GM10266 (cell line): ENCODE results near the gene TMUB2.
"Not testable (repeated sequence)": the region's sequence is repeated elsewhere in the genome, so short reads cannot be mapped to it uniquely, and the experiment has no call there.

ENCODE experiments used
- DNase-seq: peaks from one replicate; pipeline ENCODE4 v3.0.0; 2012; ENCODE audit errors: extremely low spot score
- CTCF ChIP-seq: IDR thresholded peaks from 2 replicates; pipeline ENCODE4 v1.5.1; 2012; ENCODE audit warnings: mild to moderate bottlenecking, low read depth; ENCODE audit not compliant: control insufficient read depth, insufficient read depth; ENCODE audit errors: missing control alignments

Gene TMUB2

DNA sequence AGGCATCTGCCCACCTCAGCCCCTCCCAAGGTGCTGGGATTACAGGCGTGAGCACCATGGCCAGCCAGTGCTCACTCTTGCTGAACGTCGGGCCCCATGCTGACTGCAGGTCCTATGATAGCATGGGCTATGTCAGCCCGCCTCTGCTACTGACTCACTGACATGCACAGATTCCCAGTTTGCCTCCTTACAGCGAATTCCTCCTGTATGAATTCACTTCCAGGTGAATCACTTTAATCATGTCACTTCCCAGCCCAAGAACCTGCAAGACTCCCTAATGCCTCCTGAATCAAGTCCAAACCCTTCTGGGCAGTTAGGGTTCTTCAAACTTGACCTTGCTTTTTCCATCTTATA is 48.8 kb downstream of the TMUB2 start:
- TF ChIP-seq CTCF: no peak
- no peak for DNase-seq

DNA sequence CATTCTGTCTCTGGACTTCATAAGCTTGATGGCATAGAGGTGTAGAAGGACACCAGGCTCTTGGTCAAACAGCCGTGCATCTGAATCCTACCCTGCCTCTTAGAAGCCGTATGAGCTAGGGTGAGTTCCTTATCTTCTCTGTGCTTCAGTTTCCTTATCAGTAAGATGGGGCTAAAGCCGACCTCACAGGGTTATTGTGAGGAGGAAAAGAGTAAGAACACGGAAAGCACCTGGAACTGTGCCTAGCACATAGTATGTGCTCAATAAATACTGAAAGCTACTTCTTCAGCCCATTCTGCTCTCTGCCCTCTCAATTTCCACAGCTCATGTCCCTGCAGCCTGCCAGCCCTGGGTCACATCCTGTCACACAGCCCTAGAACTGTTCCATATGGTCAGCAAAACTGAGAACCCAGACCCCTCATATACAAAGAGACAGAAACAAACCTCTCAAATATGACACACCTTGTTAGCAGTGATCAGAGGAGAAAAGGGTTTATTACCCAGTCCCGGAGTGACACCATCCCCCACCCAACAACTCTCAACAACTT is 49.7 kb downstream of the TMUB2 start:
- peak; percentile 35 for DNase-seq
- TF ChIP-seq CTCF: no peak

- DNase-seq: not testable (repeated sequence)
Observed at GRCh38 chr17:44237886-44238285, 51.1 kb downstream of the TMUB2 start.

DNA sequence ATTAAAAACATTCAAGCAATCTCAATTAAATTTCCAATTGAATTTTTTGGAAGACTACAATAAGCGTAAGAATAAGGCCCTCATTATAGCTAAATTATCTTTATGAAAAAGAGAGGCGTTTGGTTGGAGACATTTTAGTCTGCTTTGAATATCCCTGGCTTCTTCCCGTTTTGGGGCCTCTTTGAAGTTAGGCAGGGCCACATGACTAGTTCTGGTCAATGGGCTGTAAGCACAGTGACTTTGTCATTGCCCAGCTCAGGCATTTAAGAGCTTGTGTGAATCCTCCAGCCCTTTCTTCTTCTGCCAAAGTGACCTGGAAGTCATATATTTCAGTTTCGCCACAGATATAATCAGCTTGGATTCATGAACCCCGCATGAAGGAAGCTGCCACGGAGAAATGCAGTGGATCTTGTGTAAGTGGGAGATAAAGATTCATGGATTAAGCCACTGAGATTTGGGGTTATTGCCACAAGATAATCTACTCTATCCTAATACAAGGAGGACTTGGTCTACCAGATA is 54.4 kb downstream of the TMUB2 start:
- DNase-seq: no peak
- TF ChIP-seq CTCF: no peak
